Temporal lobe (tissue), 2 donors: ENCODE data around the gene LSAMP. TPM values are rescaled to one million over a fixed set of nuclear protein-coding genes. Genes with fewer than 3 reads are reported as not detected.

ENCODE experiments used
- small RNA-seq: library from RNA; depleted of rRNA; stranded (forward); fragments of <200 nt; gene quantifications from one replicate; pipeline ENCODE3, GENCODE V24; 2014; ENCODE audit warnings: low replicate concordance
- total RNA-seq: library from RNA; depleted of rRNA; stranded (reverse); fragments of >200 nt; gene quantifications from one replicate; pipeline ENCODE4 v1.2.3, GENCODE V29; 2014

Gene LSAMP
- total RNA-seq, 1 donor from 2014 or later = 97.1 TPM

Small RNA genes within 50 kb of the gene (small RNA-seq; reads per million reads assigned to genes)
- not detected for gene RN7SL815P
